ENCODE data around the gene DKC1.

GRCh38 chrX:154715825-154716224, 46.8 kb upstream of the DKC1 start:
- TF ChIP-seq CTCF (IDR thresholded peaks at IDR 0.05; ENCODE audit: insufficient read depth, low read length) (no peak), POLR2AphosphoS5 (IDR thresholded peaks at IDR 0.05; ENCODE audit: low read depth) (no peak), GABPA (IDR thresholded peaks at IDR 0.05; ENCODE audit: low read depth) (no peak), REST (IDR thresholded peaks at IDR 0.05; ENCODE audit: insufficient replicate concordance, low read depth) (no peak), SPI1 (IDR thresholded peaks at IDR 0.05; ENCODE audit: borderline replicate concordance, low read depth) (no peak)

All from HL-60 (cell line).